Measurements from ENCODE around the gene ASB14.

The ASB14 gene

GRCh38 chr3:57261119-57261518, 31.4 kb downstream of the ASB14 start:
- DNase-seq (ENCODE audit: low read depth in 1 of 2, low spot score in 1 of 2), result no peak

- DNase-seq (ENCODE audit: low read depth in 1 of 2, low spot score in 1 of 2), result no peak
These were observed 34.8 kb downstream of the ASB14 start for GRCh38 chr3:57257678-57258077.

DNA sequence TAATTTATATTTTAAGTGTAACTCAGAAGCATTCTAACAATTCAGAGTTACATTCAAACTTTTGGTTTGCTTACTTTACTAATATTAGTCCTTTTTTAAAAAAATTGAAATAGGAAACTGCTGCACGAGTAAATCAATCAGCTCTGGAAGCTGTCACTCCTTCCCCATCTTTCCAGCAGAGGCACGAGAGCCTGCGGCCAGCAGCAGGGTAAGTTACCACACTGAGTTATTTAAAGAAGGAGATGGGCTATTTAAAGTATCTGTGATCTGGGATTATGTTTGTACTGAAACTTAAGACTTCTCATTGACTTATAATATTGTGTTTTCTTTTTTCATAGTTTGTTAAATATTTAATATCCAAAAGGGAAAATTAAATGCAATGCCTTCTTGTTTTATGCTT, 35.6 kb downstream of the ASB14 start:
- DNase-seq (ENCODE audit: low read depth in 1 of 2, low spot score in 1 of 2), result no peak

- no peak for DNase-seq (ENCODE audit: low read depth in 1 of 2, low spot score in 1 of 2)
These were observed 40.1 kb downstream of the ASB14 start for GRCh38 chr3:57252404-57252803.

DNA sequence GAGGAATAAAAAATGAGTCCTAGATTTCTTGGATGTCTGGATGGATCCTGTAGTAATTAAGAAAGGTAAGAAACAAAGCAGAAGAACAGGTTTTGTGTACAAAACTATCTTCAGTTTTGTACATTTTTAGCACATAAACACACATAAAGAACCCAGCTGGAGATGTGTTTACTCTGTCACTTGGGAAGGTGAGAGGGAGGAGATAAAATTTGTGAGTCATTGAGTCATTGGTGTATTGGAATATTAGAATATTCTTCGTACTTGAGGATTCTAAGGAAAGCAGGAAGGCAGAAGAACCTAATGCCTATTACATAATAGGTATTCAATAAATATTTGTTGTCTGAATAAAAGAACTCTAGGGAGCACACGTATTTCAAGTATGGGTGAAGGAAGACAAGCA, 47.5 kb downstream of the ASB14 start:
- no peak for DNase-seq (ENCODE audit: low read depth in 1 of 2, low spot score in 1 of 2)

DNA sequence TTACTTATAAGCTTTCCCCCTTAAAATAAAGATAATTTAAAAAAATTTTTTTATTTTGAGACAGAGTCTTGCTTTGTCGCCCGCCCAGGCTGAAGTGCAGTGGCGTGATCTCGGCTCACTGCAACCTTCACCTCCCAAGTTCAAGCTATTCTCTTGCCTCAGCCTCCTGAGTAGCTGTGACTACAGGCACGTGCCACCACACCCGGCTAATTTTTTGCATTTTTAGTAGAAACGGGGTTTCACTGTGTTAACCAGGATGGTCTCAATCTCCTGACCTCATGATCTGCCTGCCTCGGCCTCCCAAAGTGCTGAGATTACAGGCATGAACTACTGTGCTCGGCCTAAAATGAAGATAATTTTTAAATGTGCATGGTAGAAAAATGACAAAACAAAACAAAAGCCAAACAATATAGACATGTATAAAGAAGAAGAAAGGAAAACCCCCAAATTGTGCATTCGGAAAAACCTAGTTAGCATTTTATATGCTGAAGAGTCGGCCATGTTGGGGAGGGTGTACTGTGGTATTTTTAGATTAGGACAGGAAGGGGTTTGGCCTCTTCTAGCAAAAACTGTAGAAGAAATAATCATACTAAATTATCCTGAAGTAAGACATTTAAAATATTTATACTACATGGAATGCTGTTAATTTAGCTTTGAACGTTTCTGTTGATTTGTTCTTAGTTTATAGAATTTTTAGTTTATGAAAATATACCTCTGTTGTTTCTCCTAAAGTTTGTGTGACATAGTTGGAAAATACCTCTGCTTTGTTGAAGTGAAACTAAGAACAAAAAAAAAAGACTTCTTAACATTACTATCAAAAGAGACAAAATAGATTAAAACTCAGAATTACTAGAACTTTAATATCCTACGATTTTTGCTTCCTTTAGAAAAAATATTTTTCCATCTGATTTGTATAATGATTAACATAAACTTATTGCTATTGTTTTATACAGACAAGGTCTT, 57.6 kb downstream of the ASB14 start:
- DNase-seq (ENCODE audit: low read depth in 1 of 2, low spot score in 1 of 2), result no peak

- no peak for DNase-seq (ENCODE audit: low read depth in 1 of 2, low spot score in 1 of 2)
These were observed 58.7 kb downstream of the ASB14 start for GRCh38 chr3:57233799-57234198.

GRCh38 chr3:57230006-57230405, 62.5 kb downstream of the ASB14 start:
- no peak for DNase-seq (ENCODE audit: low read depth in 1 of 2, low spot score in 1 of 2)

GRCh38 chr3:57227930-57228751, 64.3 kb downstream of the ASB14 start:
- DNase-seq (ENCODE audit: low read depth in 1 of 2, low spot score in 1 of 2), result peak in 1 of 2 donors; percentile 23

- DNase-seq (ENCODE audit: low read depth in 1 of 2, low spot score in 1 of 2), result peak; percentile 77 to 85
These were observed 65.1 kb downstream of the ASB14 start, which contains the start of gene APPL1 for GRCh38 chr3:57227204-57227929. APPL1 (plus strand) TSS chr3:57227729; CDS start chr3:57227884, 155 bp downstream.

DNA sequence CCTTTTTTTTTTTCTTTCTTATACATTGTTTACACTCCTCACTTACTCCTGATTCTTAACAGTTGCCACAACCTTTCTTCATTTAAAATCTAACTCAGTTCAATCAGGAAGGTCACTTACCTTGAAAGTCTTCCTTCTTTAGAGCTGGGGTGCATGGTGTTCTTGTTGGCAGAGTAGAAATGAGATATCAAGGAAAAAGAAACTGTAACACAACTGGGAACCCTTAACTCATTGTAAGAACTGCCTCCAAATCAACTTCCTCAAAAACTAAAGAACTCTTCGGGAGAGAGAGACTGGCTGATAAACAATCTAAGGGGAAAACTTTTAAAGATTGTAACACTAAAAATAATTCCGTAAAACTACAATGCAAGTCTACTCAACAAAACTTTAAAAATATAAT, 66.3 kb downstream of the ASB14 start:
- no peak for DNase-seq (ENCODE audit: low read depth in 1 of 2, low spot score in 1 of 2)

DNA sequence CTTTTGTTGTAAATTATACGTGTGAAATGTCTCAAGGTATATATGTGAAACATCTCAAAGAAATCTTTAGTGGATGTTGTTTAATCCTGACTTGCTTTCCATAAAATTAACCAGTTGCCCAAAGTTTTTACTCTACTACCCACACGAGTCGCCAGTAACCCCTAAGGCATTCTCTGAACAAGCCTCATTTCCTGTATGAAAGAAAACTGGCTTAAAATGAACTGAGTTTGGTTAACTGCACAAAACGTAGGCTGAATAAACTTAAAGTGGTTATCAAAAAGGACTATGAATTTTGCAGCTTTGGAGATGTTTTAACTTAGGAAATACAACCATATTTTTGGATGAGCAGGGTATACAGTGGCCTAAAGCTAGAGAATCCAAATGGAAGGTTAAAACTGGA, 67.6 kb downstream of the ASB14 start:
- no peak for DNase-seq (ENCODE audit: low read depth in 1 of 2, low spot score in 1 of 2)

DNA sequence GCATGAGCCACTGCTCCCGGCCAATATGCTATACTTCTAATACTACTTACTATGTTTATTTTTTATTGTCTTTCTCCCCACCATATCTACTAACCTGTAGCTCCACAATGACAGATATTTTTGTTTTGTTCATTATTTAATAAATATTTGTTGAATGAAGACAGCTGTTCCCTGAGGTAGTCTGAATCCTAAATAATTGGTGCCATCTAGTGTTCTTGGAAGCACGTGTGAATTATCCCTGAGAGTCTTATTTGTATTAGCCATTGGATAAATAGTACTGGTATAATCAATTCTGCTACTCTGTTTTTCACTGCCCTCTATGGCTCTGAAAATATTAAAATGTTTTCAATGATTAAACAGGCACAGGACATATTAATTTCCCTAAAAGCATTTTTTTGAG, 70.6 kb downstream of the ASB14 start:
- DNase-seq (ENCODE audit: low read depth in 1 of 2, low spot score in 1 of 2), result no peak

Measured in stimulated activated CD4-positive, alpha-beta T cell treated with anti-CD3 and anti-CD28 coated beads, Interleukin-15, amount 100 ng/mL, for 1 hour (primary cell).